ENCODE data around the gene TNFRSF8.

DNA sequence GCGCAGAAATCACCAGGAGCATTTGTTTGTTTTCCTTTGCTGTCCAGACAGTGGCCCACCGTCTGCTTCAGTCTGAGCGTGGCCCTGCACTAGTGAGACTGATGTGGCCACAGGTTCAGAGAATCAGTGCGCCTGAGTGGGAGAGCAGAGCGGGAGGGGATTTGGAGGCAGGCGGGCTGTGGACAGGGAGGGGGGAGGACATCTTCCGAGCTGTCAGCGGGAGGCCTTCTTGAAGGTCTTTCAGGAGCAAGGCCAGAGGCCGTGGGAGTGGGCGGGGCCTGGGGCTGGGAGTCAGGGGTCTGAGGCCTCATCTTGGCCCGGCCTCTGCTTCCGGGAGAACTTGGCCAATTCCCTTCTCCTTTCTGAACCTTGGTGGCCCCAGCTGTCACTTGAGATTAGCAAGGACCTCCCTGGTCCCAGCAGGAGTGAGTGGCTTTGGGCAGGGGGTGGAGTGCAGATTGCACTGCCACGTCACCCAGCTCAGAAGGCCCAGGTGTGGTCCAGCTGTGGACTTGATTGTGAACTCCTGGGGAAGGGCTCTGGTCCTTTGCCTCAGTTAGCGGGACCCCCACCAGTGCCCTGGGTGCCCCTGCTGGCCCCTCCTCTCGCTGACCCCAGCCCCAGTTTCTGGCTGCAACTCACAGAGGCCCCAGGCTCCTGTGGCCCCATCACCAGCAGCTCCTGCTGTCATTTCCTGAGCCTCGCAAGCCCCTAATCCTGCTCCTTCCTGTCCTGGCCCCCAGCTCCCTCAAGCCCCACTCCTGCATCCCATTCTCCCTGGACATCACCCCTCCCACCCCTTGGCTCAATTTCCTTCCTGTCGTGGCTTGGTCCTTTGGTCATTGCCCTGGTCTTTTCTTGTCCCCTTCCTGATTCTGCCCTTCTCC lies 112.1 kb downstream of the TNFRSF8 start:
- TF ChIP-seq, protein P1, sequence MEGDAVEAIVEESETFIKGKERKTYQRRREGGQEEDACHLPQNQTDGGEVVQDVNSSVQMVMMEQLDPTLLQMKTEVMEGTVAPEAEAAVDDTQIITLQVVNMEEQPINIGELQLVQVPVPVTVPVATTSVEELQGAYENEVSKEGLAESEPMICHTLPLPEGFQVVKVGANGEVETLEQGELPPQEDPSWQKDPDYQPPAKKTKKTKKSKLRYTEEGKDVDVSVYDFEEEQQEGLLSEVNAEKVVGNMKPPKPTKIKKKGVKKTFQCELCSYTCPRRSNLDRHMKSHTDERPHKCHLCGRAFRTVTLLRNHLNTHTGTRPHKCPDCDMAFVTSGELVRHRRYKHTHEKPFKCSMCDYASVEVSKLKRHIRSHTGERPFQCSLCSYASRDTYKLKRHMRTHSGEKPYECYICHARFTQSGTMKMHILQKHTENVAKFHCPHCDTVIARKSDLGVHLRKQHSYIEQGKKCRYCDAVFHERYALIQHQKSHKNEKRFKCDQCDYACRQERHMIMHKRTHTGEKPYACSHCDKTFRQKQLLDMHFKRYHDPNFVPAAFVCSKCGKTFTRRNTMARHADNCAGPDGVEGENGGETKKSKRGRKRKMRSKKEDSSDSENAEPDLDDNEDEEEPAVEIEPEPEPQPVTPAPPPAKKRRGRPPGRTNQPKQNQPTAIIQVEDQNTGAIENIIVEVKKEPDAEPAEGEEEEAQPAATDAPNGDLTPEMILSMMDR (conservative IDR thresholded peaks at IDR 0.05; ENCODE audit: low read depth, low read length): no peak
- no peak for TF ChIP-seq SMC3 (IDR thresholded peaks at IDR 0.05; ENCODE audit: low read depth, low read length)
- no peak for TF ChIP-seq POLR2A (IDR thresholded peaks at IDR 0.05; ENCODE audit: low read depth, low read length)
- no peak for TF ChIP-seq MXI1 (IDR thresholded peaks at IDR 0.05; ENCODE audit: borderline replicate concordance, low read depth, low read length)
- TF ChIP-seq BHLHE40 (IDR thresholded peaks at IDR 0.05; ENCODE audit: low read depth, low read length): no peak
- no peak for TF ChIP-seq RAD21 (IDR thresholded peaks at IDR 0.05; ENCODE audit: low read length)
- TF ChIP-seq RCOR1 (IDR thresholded peaks at IDR 0.05; ENCODE audit: insufficient replicate concordance, low read length): no peak
- TF ChIP-seq, protein P2, sequence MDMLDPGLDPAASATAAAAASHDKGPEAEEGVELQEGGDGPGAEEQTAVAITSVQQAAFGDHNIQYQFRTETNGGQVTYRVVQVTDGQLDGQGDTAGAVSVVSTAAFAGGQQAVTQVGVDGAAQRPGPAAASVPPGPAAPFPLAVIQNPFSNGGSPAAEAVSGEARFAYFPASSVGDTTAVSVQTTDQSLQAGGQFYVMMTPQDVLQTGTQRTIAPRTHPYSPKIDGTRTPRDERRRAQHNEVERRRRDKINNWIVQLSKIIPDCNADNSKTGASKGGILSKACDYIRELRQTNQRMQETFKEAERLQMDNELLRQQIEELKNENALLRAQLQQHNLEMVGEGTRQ (IDR thresholded peaks at IDR 0.05; ENCODE audit: low read depth, low read length): no peak
- TF ChIP-seq MAZ (IDR thresholded peaks at IDR 0.05; ENCODE audit: borderline replicate concordance, low read depth, low read length): no peak
- no peak for TF ChIP-seq FOS (IDR thresholded peaks at IDR 0.05; ENCODE audit: low read depth, low read length)

All from IMR-90 (cell line).